Stimulated activated CD8-positive, alpha-beta memory T cell treated with anti-CD3 and anti-CD28 coated beads, Interleukin-12 subunit alpha, Interleukin-12 subunit beta, amount 100 ng/mL, for 24 hours (primary cell): ENCODE data around the gene F2.
"Not testable (repeated sequence)": the region's sequence is repeated elsewhere in the genome, so short reads cannot be mapped to it uniquely, and the experiment has no call there.

Experiments used
- DNase-seq: peaks from one replicate; pipeline ENCODE4 v3.0.0-alpha.2; 2020; ENCODE audit errors: extremely low read depth

Gene F2

DNA sequence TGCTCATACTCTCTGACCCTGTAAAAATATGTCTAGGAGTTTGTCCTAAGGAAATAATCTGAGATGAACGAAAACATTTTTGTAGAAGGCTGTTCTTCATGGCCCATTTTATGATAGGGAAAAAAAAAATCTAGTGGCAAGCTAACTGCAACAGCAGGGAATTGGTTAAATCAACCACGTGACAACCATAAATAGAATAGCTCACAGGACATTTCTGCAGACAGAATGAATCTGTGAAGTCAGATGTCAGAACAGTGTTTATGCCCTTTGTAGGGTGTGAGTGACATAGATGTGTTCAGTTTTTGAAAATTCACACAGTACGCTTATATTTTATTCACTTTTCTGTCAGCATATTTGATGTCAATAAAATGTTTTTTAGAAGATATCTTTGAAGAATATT is 34.6 kb upstream of the F2 start:
- DNase-seq = no peak

DNA sequence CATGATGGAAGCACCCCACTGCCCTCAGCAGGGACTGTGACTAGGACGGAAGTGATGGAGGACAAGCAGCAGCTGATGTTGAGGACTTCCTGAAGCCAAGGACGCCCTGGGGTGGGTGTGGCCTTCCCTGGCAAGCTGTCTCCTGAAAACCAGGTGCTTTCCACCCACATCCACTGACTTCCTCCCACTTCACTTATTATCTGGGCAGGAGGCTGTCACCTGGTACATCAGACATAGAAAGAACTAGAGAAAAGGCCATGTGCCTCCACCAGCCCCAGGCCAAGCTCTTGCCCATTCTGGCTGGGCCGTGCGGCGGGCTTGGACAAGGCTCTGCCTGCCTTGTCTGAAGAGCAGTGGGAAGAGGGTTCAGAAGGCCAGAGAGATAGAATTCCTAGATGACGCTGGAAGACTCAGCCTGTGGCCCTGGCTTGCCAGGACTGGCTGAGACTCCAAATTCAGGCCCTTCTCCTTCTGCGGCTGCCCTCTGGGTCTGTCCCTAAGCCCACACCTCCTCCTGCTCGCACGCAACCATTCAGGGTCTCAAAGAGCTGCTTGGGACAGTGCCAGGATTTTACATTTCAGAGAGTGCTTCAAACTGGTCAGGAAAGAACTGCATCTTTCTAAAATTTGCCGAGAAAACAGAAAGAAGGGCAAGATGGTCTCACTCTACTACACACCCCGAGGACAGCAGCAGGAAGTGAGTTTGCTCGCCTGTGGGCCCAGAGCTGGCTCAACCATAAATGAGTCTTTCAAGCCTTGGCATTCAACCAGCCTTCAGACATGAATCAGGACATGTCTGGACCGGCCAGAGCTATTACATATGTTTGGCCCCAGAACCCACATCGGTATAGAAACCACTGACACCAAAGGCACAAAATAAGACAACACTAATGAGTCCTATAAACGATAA is 31.9 kb upstream of the F2 start:
- DNase-seq = no peak

DNA sequence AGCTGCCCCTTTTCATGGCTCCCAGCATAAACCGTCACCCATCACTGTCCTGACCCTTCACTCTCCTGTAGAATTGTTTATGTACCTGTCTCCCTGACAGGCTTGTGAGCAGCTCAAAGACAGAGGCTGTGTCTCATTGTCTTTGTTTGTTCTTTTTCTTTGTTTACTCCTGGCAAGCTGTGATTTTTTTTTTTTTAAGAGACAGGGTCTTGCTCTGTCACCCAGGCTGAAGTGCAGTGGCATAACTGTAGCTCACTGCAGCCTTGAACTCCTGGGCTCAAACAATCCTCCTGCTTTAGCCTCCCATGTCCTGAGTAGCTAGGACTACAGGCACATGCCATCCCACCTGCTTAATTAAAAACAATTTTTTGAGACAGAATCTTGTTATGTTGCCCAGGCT is 28.3 kb upstream of the F2 start:
- no peak for DNase-seq

DNA sequence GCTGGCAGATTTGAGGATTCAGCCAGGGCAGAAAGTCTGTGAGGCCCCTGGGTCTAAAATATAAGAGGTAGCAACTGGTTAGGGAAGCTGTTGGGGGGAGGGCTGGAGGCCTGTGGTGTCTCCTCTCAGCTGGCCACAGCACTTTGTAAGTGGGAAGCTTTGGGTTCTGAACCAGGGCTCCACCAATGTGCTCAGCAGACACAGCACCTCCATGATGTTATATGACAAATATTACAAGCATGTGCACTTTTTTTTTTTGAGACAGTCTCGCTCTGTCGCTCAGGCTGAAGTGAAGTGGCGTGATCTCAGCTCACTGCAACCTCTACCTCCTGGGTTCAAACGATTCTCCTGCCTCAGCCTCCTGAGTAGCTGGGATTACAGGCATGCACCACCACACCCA is 26.6 kb upstream of the F2 start:
- no peak for DNase-seq

DNA sequence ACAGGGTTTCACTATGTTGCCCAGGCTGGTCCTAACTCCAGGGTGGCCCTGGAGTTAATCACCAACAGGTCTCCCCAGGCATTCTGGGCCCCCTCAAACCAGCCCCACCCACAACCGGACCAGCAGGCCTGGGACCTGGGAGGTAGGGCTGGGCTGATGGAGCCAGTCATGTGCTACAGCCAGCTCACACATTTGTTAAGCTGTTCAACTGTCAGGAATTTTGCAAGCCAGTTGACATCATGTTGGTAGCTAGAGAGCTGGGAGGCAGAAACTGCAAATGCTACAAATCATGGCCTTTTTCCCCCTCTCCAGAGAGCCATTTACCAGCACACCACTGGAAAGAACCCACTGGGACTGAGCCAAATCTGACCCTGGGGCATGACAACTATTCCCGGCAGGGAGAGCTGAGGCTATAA is 25.4 kb upstream of the F2 start:
- no peak for DNase-seq

DNA sequence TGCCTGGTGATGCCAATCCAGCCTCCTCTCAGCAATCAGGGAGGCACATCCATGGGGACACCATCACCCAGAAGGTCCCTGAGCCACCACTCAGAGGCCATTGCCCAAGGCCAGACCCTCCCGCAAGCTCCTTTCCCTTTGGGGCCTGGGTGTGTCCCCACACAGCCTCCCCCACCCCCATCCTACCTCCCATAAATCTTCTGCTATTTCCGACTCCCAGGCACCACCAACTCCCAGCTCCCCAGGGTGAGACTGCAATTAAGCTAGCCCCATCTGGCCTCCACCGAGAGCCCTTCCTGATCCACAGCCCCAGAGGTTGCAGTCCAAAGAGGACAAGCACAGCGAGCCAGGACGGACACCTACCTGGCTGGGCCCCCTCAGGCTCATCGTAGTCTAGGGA is 24.9 kb upstream of the F2 start:
- no peak for DNase-seq

DNA sequence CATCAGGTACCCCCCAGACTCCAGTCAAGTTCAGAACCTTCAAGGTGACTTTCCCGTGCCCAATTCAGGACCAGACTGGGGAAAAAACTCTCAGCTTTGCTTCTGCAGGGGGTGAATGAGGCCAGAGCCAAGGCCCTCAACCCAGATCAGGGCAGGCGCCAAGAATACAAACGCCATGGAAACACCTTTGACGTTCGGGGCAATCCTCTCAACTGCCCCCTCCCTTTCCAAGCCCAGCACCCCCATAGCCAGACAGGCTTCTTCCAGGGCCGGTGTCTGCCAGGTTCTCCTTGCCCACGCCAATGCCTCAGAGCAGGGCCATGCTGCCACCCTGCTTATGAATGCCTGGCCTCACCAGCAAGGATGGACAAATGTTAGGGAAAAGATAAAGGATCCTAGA is 24.4 kb upstream of the F2 start:
- no peak for DNase-seq

DNA sequence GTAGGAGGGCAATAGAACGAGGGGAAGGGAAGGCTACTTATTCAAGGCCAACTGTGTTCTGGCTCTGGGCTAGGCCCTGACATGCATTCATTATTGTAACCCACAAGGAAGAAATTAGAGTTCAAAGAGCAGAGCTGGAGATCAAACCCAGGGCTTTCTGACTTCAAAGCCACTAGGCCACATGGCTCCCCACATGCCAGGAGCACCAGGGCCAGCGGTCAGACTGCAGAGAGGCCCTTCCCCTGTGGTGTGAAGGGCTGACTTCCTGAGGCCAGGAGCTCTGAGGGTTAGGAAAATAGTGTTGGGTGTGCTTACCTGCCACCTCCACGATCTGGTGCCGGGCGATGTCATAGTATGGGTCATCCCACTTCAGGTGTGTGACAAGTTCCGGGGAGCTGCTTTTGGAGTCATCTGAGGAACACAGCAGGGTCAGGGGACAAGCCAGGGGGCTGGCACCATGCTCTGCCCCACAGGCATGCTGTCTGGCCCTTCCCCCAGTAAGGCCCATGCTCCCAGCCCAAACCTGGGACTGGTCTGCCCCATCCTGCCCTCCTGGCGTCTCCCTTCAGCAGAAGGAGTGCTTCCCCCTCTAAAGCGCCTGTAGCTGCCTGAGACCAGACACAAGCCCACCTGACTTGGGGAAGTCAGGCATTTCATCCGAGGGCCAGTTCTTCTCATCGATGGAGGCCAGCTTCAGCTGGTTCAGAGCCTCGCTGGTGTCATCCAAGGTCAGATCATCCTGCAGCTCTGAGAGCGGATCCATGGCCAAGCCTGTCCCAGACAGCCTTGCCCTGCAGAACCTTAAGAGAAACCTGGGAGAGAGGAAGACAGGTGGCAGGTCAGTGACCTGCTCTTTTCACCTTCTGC is 23.4 kb upstream of the F2 start:
- DNase-seq = no peak

DNA sequence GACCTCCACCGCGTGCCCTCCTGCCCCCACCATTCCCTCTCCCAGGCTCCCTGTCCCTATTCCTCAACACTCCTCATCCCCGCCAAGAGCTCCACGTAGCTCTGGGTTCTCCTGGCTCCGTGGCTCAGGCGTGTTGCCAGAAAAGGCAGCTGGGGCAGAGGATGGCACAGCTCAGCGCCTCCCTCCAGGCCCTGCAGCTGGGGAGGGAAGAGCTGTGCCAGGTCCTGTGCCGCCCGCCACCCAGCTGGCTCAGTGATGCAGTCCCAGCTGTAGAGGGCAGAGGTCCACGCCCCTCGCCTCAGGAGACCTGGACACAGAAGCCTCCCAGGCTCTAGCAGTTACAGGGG is 22.8 kb upstream of the F2 start:
- no peak for DNase-seq

DNA sequence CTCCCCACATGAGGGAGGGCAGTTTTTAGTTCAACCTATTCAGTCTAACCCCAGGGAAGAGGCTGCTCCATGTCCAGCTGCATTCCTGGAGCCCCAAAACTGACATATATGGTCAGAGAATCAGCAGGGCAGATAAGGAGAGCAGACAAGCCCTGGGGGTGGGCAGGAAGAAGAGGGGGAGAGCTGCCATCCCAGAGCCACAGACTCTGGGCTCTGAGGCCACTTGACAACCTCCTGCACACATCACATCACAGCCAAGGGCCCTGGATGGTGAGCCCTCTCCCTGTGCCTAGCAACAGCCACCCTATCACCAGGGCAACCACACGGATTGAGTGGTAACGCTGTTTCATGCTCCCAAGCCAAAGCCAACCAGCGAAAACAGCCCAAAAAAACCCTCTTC is 21.7 kb upstream of the F2 start:
- no peak for DNase-seq

DNA sequence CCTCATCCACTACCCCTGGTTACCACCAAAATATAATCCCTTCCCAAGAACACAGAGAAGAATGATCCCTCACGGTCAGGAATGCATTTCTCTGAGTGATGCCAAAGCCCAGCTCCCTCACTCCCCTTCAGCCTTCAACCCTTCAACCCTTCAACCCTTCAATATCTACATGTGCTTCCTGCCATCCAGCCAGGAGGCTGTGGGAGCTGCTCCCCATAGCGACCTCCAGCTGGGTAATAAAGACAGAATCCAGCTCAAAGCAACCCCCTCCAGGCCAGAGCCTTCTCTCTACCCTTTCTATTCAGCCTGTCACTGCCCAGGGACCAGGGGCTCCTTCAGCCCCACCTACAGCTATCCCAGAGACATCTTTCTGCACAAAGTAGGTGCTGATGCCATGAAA is 21.3 kb upstream of the F2 start:
- no peak for DNase-seq

DNA sequence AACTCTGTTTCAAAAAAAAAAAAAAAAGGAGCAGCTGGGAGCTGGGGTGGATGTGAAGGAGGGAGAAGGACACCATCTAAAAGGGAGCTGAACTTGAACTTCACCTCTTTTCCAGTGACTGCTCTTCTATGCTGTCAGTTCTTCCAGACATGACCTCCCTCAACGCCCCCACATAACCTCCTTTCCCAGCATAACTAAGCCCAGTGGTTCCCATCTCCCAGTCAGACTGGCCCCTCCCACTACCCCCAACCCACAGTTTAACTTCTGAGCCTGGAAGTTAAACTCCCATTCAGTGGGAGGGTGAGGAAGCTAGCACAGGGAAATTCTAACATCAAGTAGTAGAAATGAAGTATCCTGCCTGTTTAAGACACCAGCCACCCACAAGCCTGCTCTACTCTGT is 20.4 kb upstream of the F2 start:
- no peak for DNase-seq

DNA sequence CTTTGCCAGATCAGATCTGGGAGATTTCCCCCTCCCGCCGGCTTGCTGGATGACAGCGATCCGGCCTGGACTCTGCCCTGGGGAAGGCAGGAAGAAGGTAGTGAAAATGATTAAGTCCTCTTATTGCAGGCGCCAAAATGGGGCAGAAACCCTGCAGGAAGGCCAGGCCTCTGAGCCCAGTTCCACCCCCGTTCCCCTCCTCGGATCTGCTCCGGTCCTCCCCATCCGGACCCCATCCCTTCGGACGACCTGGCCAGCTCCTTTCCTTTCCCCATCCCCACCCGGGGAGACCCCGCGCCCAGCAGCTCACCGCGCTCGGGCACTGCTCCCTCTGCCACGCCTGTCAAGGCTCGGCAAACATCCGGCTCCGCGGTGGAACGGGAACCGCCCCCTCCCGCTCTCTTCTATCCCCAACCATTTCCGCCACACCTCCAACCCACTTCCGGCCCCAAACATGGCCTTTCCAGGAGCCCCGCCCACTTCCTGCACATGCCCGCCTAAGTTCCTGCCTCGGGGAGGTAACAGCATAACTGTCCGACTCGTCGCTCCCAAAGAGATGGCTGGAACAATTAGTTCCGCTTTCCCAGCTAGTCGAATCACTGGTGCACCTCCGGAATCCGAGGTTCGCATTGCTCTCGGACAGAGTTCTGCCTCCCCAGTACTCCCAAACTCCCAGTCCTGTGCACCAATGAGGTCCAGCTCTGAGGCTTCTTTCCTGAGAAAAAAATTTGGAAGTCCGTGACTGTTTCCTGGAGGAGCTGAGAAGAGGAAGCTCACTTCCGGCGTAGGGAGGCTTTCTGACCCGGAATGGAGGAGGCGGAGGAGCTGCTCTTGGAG is 18.6 kb upstream of the F2 start, which contains the start of the genes ARHGAP1 and ZNF408:
ARHGAP1 (minus strand) TSS at position 379 of the 837 bp plus-strand sequence. CDS start 4,512 bp downstream, outside the sequence.
ZNF408 (plus strand) TSS at position 791 of the 837 bp plus-strand sequence; CDS start at position 808, 17 bp downstream.
- peak; percentile 99 for DNase-seq

DNA sequence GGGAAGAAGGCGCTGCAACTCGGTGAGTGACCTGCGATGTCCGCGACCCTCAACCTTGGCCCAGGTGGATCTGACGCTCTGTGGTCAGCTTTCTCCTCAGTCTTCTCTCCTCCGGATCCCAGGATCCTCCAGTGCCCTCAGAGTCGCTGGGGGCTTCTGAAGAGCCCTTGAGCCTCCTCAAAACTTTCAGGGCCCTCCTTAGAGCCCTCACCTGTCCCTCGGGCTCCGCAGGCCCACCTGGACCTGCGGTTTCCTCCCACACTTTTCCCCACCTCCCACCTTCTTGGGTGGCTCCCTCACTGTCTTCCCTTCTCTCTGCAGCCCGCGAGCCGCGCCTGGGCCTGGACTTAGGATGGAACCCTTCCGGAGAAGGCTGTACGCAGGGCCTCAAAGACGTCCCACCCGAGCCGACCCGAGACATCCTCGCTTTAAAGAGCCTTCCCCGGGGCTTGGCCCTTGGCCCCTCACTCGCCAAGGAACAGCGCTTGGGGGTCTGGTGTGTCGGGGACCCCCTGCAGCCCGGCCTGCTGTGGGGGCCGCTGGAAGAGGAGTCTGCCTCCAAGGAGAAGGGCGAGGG is 17.8 kb upstream of the F2 start:
- DNase-seq = no peak

DNA sequence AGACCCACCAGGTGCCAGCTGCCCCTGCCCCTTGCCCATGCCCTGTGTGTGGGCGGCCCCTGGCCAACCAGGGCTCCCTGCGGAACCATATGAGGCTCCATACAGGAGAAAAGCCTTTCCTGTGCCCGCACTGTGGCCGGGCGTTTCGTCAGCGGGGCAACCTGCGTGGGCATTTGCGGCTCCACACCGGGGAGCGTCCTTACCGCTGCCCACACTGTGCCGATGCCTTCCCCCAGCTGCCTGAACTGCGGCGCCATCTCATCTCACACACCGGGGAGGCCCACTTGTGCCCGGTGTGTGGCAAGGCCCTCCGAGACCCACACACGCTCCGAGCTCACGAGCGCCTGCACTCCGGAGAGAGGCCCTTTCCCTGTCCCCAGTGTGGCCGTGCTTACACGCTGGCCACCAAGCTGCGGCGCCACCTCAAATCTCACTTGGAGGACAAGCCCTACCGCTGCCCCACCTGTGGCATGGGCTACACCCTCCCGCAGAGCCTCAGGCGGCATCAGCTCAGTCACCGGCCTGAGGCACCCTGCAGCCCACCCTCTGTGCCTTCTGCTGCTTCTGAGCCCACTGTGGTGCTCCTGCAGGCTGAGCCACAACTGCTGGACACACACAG is 13.8 kb upstream of the F2 start:
- no peak for DNase-seq

DNA sequence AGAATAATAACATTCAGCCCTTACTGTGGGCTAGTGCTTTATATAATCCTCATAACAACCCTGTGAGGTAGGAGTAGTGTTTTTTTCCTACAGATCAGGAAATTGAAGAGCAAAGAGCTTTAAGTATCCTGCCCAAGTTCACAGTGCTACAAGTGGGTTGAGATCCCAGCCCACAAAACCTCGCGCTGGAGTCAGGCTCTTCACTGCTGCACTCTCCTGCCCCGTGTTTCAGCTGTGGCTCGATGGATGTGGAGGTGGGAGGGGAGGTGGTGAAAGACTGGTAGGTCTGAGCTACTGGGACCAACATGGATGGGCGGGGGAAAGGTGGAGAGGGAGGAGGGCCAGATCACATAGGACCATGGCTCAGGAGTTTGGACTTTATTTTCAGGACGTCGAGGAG is 12.1 kb upstream of the F2 start:
- no peak for DNase-seq

DNA sequence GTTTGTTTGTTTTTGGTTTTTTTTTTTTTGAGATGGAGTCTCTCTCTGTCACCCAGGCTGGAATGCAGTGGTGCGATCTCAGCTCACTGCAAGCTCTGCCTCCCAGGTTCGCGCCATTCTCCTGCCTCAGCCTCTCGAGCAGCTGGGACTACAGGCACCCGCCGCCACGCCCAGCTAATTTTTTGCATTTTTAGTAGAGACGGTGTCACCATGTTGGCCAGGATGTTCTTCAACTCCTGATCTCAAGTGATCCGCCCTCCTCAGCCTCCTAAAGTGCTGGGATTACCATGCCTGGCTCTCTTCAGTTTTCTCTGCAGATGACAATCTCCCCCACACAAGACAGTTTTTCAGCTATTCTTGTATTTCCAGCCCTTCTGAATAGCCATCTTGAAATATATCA is 9.7 kb upstream of the F2 start:
- not testable (repeated sequence) for DNase-seq

DNA sequence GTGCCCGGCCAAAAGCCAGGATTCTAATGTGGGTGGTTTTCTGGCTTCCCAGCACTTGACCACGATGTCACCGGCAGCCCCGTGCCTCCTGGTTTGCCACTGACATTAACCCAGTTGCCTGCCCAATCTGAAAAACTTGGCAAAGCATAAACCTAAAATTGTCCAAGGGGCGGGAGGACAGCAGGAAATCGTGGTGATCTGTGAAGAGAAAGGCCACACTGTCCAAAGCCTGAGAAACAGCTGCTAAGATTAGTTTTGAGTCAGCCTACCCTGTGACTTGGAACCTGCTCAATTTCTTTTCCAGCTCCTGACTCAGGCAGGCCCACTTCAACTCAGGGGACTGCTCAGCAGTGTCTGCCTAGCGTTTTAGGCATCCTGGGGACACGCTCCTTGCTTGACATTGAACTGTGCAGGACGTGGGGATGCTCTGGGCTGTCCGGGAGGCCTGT is 8.2 kb upstream of the F2 start:
- DNase-seq = no peak

DNA sequence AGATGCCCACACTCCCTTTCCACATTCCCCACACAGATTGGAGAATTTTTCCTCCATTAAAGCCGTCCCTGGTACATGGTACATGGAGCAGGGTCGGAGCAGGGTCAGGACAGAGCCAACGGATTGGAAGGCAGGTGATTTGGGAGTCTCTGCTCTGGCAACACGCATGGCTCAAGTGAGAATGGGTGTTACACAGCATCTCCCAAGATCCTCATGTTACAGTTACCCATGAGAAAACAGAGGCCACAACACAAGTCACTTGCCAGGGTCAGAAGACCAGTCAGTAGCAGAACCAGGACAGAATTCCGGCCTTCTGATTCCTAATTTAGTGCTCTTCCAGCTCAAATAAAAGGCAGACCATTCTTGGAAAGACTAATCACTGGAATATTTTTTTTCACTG is 7.7 kb upstream of the F2 start:
- no peak for DNase-seq

DNA sequence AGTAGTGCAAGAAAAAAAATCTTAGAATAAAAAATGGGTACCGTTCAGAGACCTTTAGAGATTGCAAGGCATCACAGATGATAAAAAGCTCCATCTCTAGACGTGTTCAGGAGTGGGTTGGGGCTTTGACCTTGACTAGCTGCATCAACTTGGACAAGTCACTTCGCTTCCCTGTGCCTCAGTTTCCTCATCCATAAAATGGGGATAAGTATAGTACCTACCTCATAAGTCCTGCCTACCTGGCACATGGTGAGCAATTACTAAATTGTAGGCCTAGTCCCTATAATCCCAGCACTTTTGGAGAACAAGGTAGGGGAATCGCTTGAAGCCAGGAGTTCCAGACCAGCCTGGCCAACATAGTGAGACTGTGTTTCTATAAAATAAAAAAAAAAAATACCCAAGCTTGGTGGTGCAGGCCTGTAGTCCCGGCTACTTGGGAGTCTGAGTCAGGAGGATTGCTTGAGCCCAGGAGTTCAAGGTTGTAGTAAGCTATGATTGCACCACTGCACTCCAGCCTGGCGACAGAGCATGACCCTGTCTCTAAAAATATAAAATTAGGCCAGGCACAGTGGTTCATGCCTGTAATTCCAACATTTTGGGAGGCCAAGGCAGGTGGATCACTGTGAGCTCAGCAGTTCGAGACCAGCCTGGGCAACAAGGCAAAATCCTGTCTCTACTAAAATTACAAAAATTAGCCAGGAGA is 6.0 kb upstream of the F2 start:
- DNase-seq = no peak

DNA sequence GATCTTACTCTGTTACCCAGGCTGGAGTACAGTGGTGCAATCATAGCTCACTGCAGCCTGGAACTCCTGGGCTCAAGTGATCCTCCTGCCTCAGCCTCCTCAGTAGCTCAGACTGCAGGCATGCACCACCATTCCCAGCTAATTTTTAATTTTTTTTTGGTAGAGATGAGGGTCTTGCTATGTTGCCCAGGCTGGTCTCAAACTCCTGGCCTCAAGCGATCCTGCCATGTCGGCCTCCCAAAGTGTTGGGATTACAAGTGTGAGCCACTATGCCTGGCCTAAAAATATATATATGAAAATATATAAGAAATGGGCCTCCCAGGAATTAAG is 1.2 kb upstream of the F2 start:
- not testable (repeated sequence) for DNase-seq
